HepG2 (cell line): ENCODE data around the gene DNAJC5. TPM values are rescaled to one million over a fixed set of nuclear protein-coding genes. Genes with fewer than 3 reads are reported as not detected.
A peak's percentile ranks its signal among the peaks of the same experiment; 100 is the strongest.

Source experiments
- ATAC-seq: fragments of 200-7000 bp; cut with Tn5 transposase; 3 replicates; pipeline ENCODE4 v1.9.1; 2020; ENCODE audit warnings: mild to moderate bottlenecking, moderate library complexity
- BruUV-seq: library from RNA; stranded (reverse); fragments of 400-500 nt; replicated peaks from 2 replicates; lab custom pipeline; 2021; lab: Mats Ljungman, UMichigan
- CTCF ChIA-PET: fragments of 300-600 bp; formaldehyde crosslinking; extraction: SDS; loops from one replicate; lab custom pipeline; 2021; ENCODE audit warnings: low total read pairs, inconsistent platforms, low intra/inter-chr PET ratio; lab: Yijun Ruan, JAX
- POLR2A ChIA-PET: fragments of 350-600 bp; sonication (Branson Sonifier 250); formaldehyde crosslinking; loops from one replicate; lab custom pipeline; 2020; ENCODE audit warnings: antibody characterized with exemption, inconsistent platforms; lab: Yijun Ruan, JAX
- DNase-seq: peaks from one replicate; pipeline ENCODE4 v3.0.0-alpha.2; 2015; ENCODE audit warnings: low spot score
- FAIRE-seq: peaks from 3 replicates; lab custom pipeline; 2011; peaks lifted over from hg19 to GRCh38; lab: Jason Lieb, UNC
- H2AFZ ChIP-seq: one replicate; pipeline ENCODE4 v1.6.1; 2011; ENCODE audit warnings: low read length, inconsistent platforms
- H3K27ac ChIP-seq: fragments of 300-600 bp; 3 replicates; pipeline ENCODE4 v1.8.0; 2011; ENCODE audit warnings: mixed run types, mild to moderate bottlenecking, mixed read lengths, low read length, inconsistent platforms; ENCODE audit not compliant: insufficient read depth; ENCODE audit errors: extremely low read length
- H3K27me3 ChIP-seq, 2 experiments: fragments of 200-600 bp in 1 of 2; 2 replicates in 1 of 2; 3 replicates in 1 of 2; pipeline versions ENCODE4 v1.6.0 to v1.8.0; 2011; ENCODE audit warnings: low read length in 2 of 2, mild to moderate bottlenecking in 2 of 2, moderate library complexity in 2 of 2, inconsistent platforms in 1 of 2; ENCODE audit not compliant: insufficient read depth in 2 of 2, control insufficient read depth in 1 of 2
- H3K36me3 ChIP-seq, 2 experiments: fragments of 200-600 bp in 1 of 2; replicated peaks in 1 of 2; 2 replicates in 1 of 2; 3 replicates in 1 of 2; pipeline versions ENCODE4 v1.5.1 to v1.8.0; 2011; ENCODE audit warnings: low read length in 2 of 2, inconsistent platforms in 1 of 2; ENCODE audit not compliant: insufficient read depth in 2 of 2, control insufficient read depth in 1 of 2
- H3K4me1 ChIP-seq: 2 replicates; pipeline ENCODE4 v1.5.1; 2012; ENCODE audit warnings: low read length, inconsistent platforms; ENCODE audit not compliant: insufficient read depth
- H3K4me2 ChIP-seq: 2 replicates; pipeline ENCODE4 v1.6.0; 2011; ENCODE audit warnings: low read depth, low read length, inconsistent platforms
- H3K4me3 ChIP-seq, 3 experiments: fragments of 200-600 bp in 1 of 3; sonication (generic), shearing (Covaris generic) in 1 of 3; replicated peaks in 1 of 3; 2 replicates each; pipeline ENCODE4 v1.5.1; 2011 to 2016; ENCODE audit warnings: low read length in 3 of 3, inconsistent platforms in 2 of 3, low read depth in 2 of 3, mild to moderate bottlenecking in 2 of 3, control low read depth in 1 of 3, mixed read lengths in 1 of 3; ENCODE audit not compliant: insufficient read depth in 1 of 3
- H3K79me2 ChIP-seq: one replicate; pipeline ENCODE4 v1.6.1; 2011; ENCODE audit warnings: low read length, inconsistent platforms; ENCODE audit not compliant: insufficient read depth
- H3K9ac ChIP-seq: 2 replicates; pipeline ENCODE4 v1.6.0; 2011; ENCODE audit warnings: mild to moderate bottlenecking, low read depth, low read length, inconsistent platforms; ENCODE audit not compliant: insufficient read depth
- H3K9me3 ChIP-seq: 2 replicates; pipeline ENCODE4 v1.5.1; 2012; ENCODE audit warnings: mild to moderate bottlenecking, low read length
- H4K20me1 ChIP-seq: 2 replicates; pipeline ENCODE4 v1.6.0; 2011; ENCODE audit warnings: inconsistent platforms, mild to moderate bottlenecking, low read length, moderate library complexity; ENCODE audit not compliant: insufficient read depth
- DNMT3B ChIP-seq: conservative IDR thresholded peaks from 2 replicates; pipeline ENCODE4 v1.6.1; 2016; ENCODE audit warnings: missing biosample characterization, control low read depth
- FOXA3 ChIP-seq: IDR thresholded peaks from 2 replicates; pipeline ENCODE4 v1.6.1; 2016; ENCODE audit warnings: missing genetic modification reagents, missing compliant biosample characterization
- HOXA5 ChIP-seq: sonication (generic); formaldehyde crosslinking; IDR thresholded peaks from 2 replicates; pipeline ENCODE4 v1.4.0; 2020; ENCODE audit warnings: missing genetic modification reagents
- POLR2AphosphoS2 ChIP-seq: IDR thresholded peaks from 2 replicates; pipeline ENCODE4 v1.6.1; 2011; ENCODE audit warnings: low read depth, low read length, improper control_type of control experiment
- SETDB1 ChIP-seq: sonication (generic); formaldehyde crosslinking; IDR thresholded peaks from 2 replicates; pipeline ENCODE4 v1.5.1; 2020; ENCODE audit warnings: missing genetic modification reagents, mild to moderate bottlenecking, borderline replicate concordance
- SSRP1 ChIP-seq: IDR thresholded peaks from 2 replicates; pipeline ENCODE4 v1.6.1; 2016; ENCODE audit warnings: control low read depth
- ZNF432 ChIP-seq: sonication (generic); formaldehyde crosslinking; IDR thresholded peaks from 2 replicates; pipeline ENCODE4 v1.5.0; 2020; ENCODE audit warnings: missing genetic modification reagents, mild to moderate bottlenecking, borderline replicate concordance
- ZNF563 ChIP-seq: sonication (generic); formaldehyde crosslinking; IDR thresholded peaks from 2 replicates; pipeline ENCODE4 v1.8.0; 2022; ENCODE audit warnings: mild to moderate bottlenecking, moderate library complexity, missing genetic modification reagents
- WGBS: methylation state at CpG from one replicate; pipeline ENCODE4 v1.1.6; 2017; ENCODE audit warnings: low lambda C conversion rate; 5-methylcytosine and 5-hydroxymethylcytosine counted together
- in situ Hi-C: cut with HindIII; loops from 2 replicates; pipeline ENCODE4 v1.10.0; 2017; ENCODE audit warnings: low pct_unique_long_range_greater_than_20kb; ENCODE audit not compliant: extremely low pct_ligation_motif_present
- intact Hi-C: fragments of 100-400 bp; cut with micrococcal nuclease; formaldehyde crosslinking; loops from one replicate; pipeline ENCODE4 v1.10.0; 2022; ENCODE audit not compliant: unreplicated experiment
- polyA plus RNA-seq, 8 experiments: library from polyadenylated mRNA; depleted of rRNA in 3 of 8; stranded (reverse) in 7 of 8; unstranded in 1 of 8; fragments of >200 nt; fragmentation: Illumina TruSeq in 4 of 8; extraction: Trizol in 4 of 8; gene quantifications; 2 replicates each; pipeline versions ENCODE4 v1.2.1 to v1.2.3, GENCODE V29; 2011 to 2016; ENCODE audit warnings: low read depth in 4 of 8, missing spikeins in 1 of 8, mixed read lengths in 1 of 8; ENCODE audit not compliant: insufficient read depth in 1 of 8
- total RNA-seq, 5 experiments: library from RNA; depleted of rRNA; stranded (reverse); fragments of >200 nt; fragmentation: Illumina TruSeq; extraction: Trizol; gene quantifications; 2 replicates each; pipeline ENCODE4 v1.2.3, GENCODE V29; 2016; ENCODE audit warnings: low read depth in 1 of 5
- TF ChIP-seq, protein P1 (sequence below): sonication (generic); formaldehyde crosslinking; IDR thresholded peaks from 2 replicates; pipeline ENCODE4 v1.5.0; 2020; ENCODE audit warnings: missing genetic modification reagents, mild to moderate bottlenecking, borderline replicate concordance
- TF ChIP-seq, protein P2 (sequence below): sonication (generic); formaldehyde crosslinking; IDR thresholded peaks from 2 replicates; pipeline ENCODE4 v1.4.0; 2020; ENCODE audit warnings: missing genetic modification reagents
- TF ChIP-seq, protein P3 (sequence below): sonication (generic); formaldehyde crosslinking; IDR thresholded peaks from 2 replicates; pipeline ENCODE4 v1.5.0; 2020; ENCODE audit warnings: mild to moderate bottlenecking, low read depth, missing genetic modification reagents, borderline replicate concordance
- TF ChIP-seq, protein P4 (sequence below), 2 experiments: sonication (generic) in 1 of 2; formaldehyde crosslinking in 1 of 2; IDR thresholded peaks; 2 replicates each; pipeline versions ENCODE4 v1.5.1 to v1.6.1; 2011 to 2020; ENCODE audit warnings: borderline replicate concordance in 1 of 2, low read depth in 1 of 2, low read length in 1 of 2, mild to moderate bottlenecking in 1 of 2, missing genetic modification reagents in 1 of 2, moderate library complexity in 1 of 2
- TF ChIP-seq, protein P5 (sequence below): IDR thresholded peaks from 2 replicates; pipeline ENCODE4 v1.6.1; 2016; ENCODE audit warnings: missing compliant biosample characterization, missing genetic modification reagents, borderline replicate concordance
- TF ChIP-seq, protein P6 (sequence below): sonication (generic); formaldehyde crosslinking; IDR thresholded peaks from 2 replicates; pipeline ENCODE4 v1.5.0; 2020; ENCODE audit warnings: missing genetic modification reagents, mild to moderate bottlenecking, borderline replicate concordance

Gene DNAJC5
- total and polyA plus RNA-seq, 2 of the 13 experiments (the other 11 are each of a cell fraction or from before 2014, with no cell fraction given) = 42.8 to 64.5 TPM

DNA sequence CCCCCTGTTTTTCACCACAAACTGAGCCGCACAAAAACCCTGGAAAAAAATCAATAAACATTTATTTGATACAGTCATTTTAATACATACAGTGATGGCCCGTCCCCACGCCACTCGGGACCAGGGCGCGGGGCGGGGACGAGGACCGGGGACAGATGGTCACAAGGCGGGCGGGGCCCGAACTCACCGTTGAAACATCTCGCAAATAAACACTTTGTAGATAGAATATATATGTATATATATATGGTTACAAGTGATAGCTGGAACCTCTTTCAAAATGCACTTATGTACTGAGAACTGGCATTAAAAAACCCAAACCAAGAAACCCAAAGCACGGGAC is 61.7 kb downstream of the DNAJC5 start:
- peak overlapping the region; percentile 83 for H3K27ac ChIP-seq
- WGBS = 4% methylated on average over 15 of the region's 15 CpGs
- H3K4me1 ChIP-seq = peaks cover 60% of the 10 kb centered on the region
- BruUV-seq = no TSS peak
- FAIRE-seq = no peak
- H3K79me2 ChIP-seq = peaks cover 39% of the 10 kb centered on the region
- H3K9me3 ChIP-seq = no peaks in the 10 kb centered on the region
- intact Hi-C loops (loop anchor here (1.0 kb wide), 1 partner anchor 14 kb away; no protein-coding TSS in a partner anchor), in situ Hi-C loops (no loop called here)
- no peak overlapping the region for H2AFZ ChIP-seq
- no peak for ATAC-seq
- H3K4me3 ChIP-seq = peak overlapping the region; percentile 61 to 100 (median 80)
- no peaks in the 10 kb centered on the region for H3K27me3 ChIP-seq
- no peak for DNase-seq
- H3K9ac ChIP-seq = peak overlapping the region; percentile 83
- H3K4me2 ChIP-seq = peak overlapping the region; percentile 95
- CTCF ChIA-PET = interaction anchor here (1.0 kb wide), 1 partner anchor 101 kb away, joined by 3 read pairs; no protein-coding TSS in a partner anchor
- POLR2A ChIA-PET = interaction anchor here (0.6 to 4.0 kb wide), 44 partner anchors 11 to 419 kb away, joined by 3 to 78 read pairs (median 5); partner anchors contain the start of genes ARFRP1, C20orf204, DNAJC5 and GMEB2
- peaks cover 33% of the 10 kb centered on the region for H4K20me1 ChIP-seq
- peaks cover 16 to 26% of the 10 kb centered on the region in 2 experiments; a peak in 4 of 5 replicates for H3K36me3 ChIP-seq
- TF ChIP-seq ZNF563 = no peak
- TF ChIP-seq, protein P1, sequence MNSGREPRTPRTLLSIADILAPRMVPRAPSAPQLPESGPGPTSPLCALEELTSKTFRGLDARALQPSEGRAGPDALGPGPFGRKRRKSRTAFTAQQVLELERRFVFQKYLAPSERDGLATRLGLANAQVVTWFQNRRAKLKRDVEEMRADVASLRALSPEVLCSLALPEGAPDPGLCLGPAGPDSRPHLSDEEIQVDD (CRISPR knock-in tag) = no peak
- TF ChIP-seq, protein P2, sequence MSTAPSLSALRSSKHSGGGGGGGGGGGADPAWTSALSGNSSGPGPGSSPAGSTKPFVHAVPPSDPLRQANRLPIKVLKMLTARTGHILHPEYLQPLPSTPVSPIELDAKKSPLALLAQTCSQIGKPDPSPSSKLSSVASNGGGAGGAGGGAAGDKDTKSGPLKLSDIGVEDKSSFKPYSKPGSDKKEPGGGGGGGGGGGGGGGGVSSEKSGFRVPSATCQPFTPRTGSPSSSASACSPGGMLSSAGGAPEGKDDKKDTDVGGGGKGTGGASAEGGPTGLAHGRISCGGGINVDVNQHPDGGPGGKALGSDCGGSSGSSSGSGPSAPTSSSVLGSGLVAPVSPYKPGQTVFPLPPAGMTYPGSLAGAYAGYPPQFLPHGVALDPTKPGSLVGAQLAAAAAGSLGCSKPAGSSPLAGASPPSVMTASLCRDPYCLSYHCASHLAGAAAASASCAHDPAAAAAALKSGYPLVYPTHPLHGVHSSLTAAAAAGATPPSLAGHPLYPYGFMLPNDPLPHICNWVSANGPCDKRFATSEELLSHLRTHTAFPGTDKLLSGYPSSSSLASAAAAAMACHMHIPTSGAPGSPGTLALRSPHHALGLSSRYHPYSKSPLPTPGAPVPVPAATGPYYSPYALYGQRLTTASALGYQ (CRISPR knock-in tag) = no peak
- 0 out of 2 replicates have a peak, but pooled peaks have one; percentile 13 for TF ChIP-seq SSRP1 (CRISPR knock-in tag)
- TF ChIP-seq, protein P3, sequence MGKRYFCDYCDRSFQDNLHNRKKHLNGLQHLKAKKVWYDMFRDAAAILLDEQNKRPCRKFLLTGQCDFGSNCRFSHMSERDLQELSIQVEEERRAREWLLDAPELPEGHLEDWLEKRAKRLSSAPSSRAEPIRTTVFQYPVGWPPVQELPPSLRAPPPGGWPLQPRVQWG (CRISPR knock-in tag) = no peak
- TF ChIP-seq, protein P4, sequence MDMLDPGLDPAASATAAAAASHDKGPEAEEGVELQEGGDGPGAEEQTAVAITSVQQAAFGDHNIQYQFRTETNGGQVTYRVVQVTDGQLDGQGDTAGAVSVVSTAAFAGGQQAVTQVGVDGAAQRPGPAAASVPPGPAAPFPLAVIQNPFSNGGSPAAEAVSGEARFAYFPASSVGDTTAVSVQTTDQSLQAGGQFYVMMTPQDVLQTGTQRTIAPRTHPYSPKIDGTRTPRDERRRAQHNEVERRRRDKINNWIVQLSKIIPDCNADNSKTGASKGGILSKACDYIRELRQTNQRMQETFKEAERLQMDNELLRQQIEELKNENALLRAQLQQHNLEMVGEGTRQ (IDR thresholded peaks at IDR 0.05; ENCODE audit: low read depth, low read length) = no peak
- TF ChIP-seq, protein P4 (CRISPR knock-in tag; IDR thresholded peaks at IDR 0.05; ENCODE audit: borderline replicate concordance) = no peak; the same call in 1 of the 2 replicates
- TF ChIP-seq SETDB1 (CRISPR knock-in tag) = no peak
- no peak for TF ChIP-seq FOXA3 (CRISPR knock-in tag)
- TF ChIP-seq ZNF432 (CRISPR knock-in tag) = no peak
- TF ChIP-seq, protein P5, sequence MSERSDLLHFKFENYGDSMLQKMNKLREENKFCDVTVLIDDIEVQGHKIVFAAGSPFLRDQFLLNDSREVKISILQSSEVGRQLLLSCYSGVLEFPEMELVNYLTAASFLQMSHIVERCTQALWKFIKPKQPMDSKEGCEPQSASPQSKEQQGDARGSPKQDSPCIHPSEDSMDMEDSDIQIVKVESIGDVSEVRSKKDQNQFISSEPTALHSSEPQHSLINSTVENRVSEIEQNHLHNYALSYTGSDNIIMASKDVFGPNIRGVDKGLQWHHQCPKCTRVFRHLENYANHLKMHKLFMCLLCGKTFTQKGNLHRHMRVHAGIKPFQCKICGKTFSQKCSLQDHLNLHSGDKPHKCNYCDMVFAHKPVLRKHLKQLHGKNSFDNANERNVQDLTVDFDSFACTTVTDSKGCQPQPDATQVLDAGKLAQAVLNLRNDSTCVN = no peak
- TF ChIP-seq, protein P6, sequence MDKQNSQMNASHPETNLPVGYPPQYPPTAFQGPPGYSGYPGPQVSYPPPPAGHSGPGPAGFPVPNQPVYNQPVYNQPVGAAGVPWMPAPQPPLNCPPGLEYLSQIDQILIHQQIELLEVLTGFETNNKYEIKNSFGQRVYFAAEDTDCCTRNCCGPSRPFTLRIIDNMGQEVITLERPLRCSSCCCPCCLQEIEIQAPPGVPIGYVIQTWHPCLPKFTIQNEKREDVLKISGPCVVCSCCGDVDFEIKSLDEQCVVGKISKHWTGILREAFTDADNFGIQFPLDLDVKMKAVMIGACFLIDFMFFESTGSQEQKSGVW = 0 out of 2 replicates have a peak, but pooled peaks have one; percentile 34
- no peak for TF ChIP-seq DNMT3B (CRISPR knock-in tag)
- TF ChIP-seq POLR2AphosphoS2 = peak; percentile 34; the same call in 1 of the 2 replicates
- no peak for TF ChIP-seq HOXA5
